A549 (cell line): ENCODE results near the gene ANKRD7. TPM values are rescaled to one million over a fixed set of nuclear protein-coding genes. Genes with fewer than 3 reads are reported as not detected.

Experiments used
- ATAC-seq, 2 experiments: fragments of 200-7000 bp in 1 of 2; fragments of >200 bp in 1 of 2; cut with Nextera tagmentation in 1 of 2; cut with Tn5 transposase in 1 of 2; 3 replicates each; pipeline versions ENCODE4 v1.8.0 to v1.9.1; 2018 to 2020; ENCODE audit warnings: mild to moderate bottlenecking in 1 of 2, moderate library complexity in 1 of 2
- CTCF ChIA-PET: fragments of 300-600 bp; sonication (Branson Sonifier 250); formaldehyde crosslinking; extraction: SDS; loops from one replicate; lab custom pipeline; 2021; ENCODE audit warnings: antibody characterized with exemption, inconsistent platforms; lab: Yijun Ruan, JAX
- POLR2A ChIA-PET: fragments of 350-600 bp; formaldehyde crosslinking; extraction: SDS; loops from one replicate; lab custom pipeline; 2021; ENCODE audit warnings: antibody characterized with exemption, inconsistent platforms; lab: Yijun Ruan, JAX
- DNase-seq, 2 experiments: peaks; one replicate each; pipeline versions ENCODE4 v3.0.0 to v3.0.0-alpha.2; 2011 to 2016; ENCODE audit warnings: low read depth in 1 of 2, low spot score in 1 of 2
- FAIRE-seq: peaks from 2 replicates; lab custom pipeline; 2011; peaks lifted over from hg19 to GRCh38; lab: Jason Lieb, UNC
- H3K27ac ChIP-seq, 2 experiments: fragments of >200 bp; sonication (Bioruptor Twin); formaldehyde crosslinking; 3 replicates each; pipeline ENCODE4 v1.5.1; 2016 to 2017
- H3K4me1 ChIP-seq: fragments of >200 bp; sonication (Bioruptor Twin); formaldehyde crosslinking; 3 replicates; pipeline ENCODE4 v1.6.1; 2016
- H3K4me2 ChIP-seq: fragments of >200 bp; sonication (Bioruptor Twin); formaldehyde crosslinking; 3 replicates; pipeline ENCODE4 v1.6.1; 2016
- H3K4me3 ChIP-seq: fragments of >200 bp; sonication (Bioruptor Twin); formaldehyde crosslinking; 3 replicates; pipeline ENCODE4 v1.5.1; 2016
- H3K9me3 ChIP-seq: fragments of >200 bp; sonication (Bioruptor Twin); formaldehyde crosslinking; 3 replicates; pipeline ENCODE4 v1.6.1; 2016
- BHLHE40 ChIP-seq: IDR thresholded peaks from 2 replicates; pipeline ENCODE4 v1.6.1; 2012; ENCODE audit warnings: low read depth, low read length, inconsistent platforms
- CBX8 ChIP-seq: fragments of 200-600 bp; sonication (generic); IDR thresholded peaks from 2 replicates; pipeline ENCODE4 v1.6.1; 2016
- CHD4 ChIP-seq: fragments of 200-600 bp; sonication (generic); IDR thresholded peaks from 2 replicates; pipeline ENCODE4 v1.6.1; 2016; ENCODE audit warnings: antibody characterized with exemption, mild to moderate bottlenecking, borderline replicate concordance
- E2F6 ChIP-seq: IDR thresholded peaks from 2 replicates; pipeline ENCODE4 v1.6.1; 2012; ENCODE audit warnings: low read depth, borderline replicate concordance
- EHMT2 ChIP-seq: fragments of 200-600 bp; sonication (generic); IDR thresholded peaks from 2 replicates; pipeline ENCODE4 v1.6.1; 2016; ENCODE audit warnings: antibody characterized with exemption, low read depth, mild to moderate bottlenecking, moderate library complexity
- HMGXB4 ChIP-seq: fragments of 250-450 bp; sonication (Bioruptor Pico); IDR thresholded peaks from 2 replicates; pipeline ENCODE4 v1.5.0; 2021; ENCODE audit warnings: mild to moderate bottlenecking, moderate library complexity, borderline replicate concordance
- JUN ChIP-seq, 2 experiments: fragments of >200 bp; sonication (Bioruptor Twin); formaldehyde crosslinking; IDR thresholded peaks; 2 replicates in 1 of 2; 3 replicates in 1 of 2; pipeline ENCODE4 v1.6.1; 2016 to 2017
- MAFK ChIP-seq: fragments of 450-650 bp; IDR thresholded peaks from 2 replicates; pipeline ENCODE4 v1.6.1; 2014; ENCODE audit not compliant: partially characterized antibody
- MAX ChIP-seq: IDR thresholded peaks from 2 replicates; pipeline ENCODE4 v1.6.1; 2012
- MAZ ChIP-seq: fragments of 150-350 bp; IDR thresholded peaks from 2 replicates; pipeline ENCODE4 v1.6.1; 2014; ENCODE audit warnings: antibody characterized with exemption, low read depth, low read length, borderline replicate concordance
- MYC ChIP-seq: IDR thresholded peaks from 2 replicates; pipeline ENCODE4 v1.6.1; 2012; ENCODE audit warnings: mild to moderate bottlenecking, inconsistent platforms, low read length, improper control_type of control experiment, borderline replicate concordance
- NFE2L2 ChIP-seq: fragments of 150-350 bp; conservative IDR thresholded peaks from 2 replicates; pipeline ENCODE4 v1.6.1; 2014; ENCODE audit warnings: low read length
- NR3C1 ChIP-seq: fragments of >200 bp; sonication (Bioruptor Twin); formaldehyde crosslinking; IDR thresholded peaks from 3 replicates; pipeline ENCODE4 v1.6.1; 2017
- RAD21 ChIP-seq, 2 experiments: fragments of >200 bp in 1 of 2; sonication (Bioruptor Twin) in 1 of 2; formaldehyde crosslinking in 1 of 2; IDR thresholded peaks in 1 of 2; conservative IDR thresholded peaks in 1 of 2; 2 replicates in 1 of 2; 3 replicates in 1 of 2; pipeline ENCODE4 v1.6.1; 2012 to 2018; ENCODE audit warnings: inconsistent platforms in 1 of 2
- REST ChIP-seq: fragments of 200-600 bp; sonication (generic); IDR thresholded peaks from 2 replicates; pipeline ENCODE4 v1.6.1; 2016; ENCODE audit warnings: antibody characterized with exemption, mild to moderate bottlenecking, moderate library complexity
- TFCP2L1 ChIP-seq: fragments of 250-450 bp; sonication (Bioruptor Pico); IDR thresholded peaks from 2 replicates; pipeline ENCODE4 v1.5.0; 2021; ENCODE audit warnings: mild to moderate bottlenecking
- USF2 ChIP-seq: fragments of 450-650 bp; IDR thresholded peaks from 2 replicates; pipeline ENCODE4 v1.6.1; 2014; ENCODE audit warnings: antibody characterized with exemption
- ZC3H11A ChIP-seq: fragments of 450-650 bp; IDR thresholded peaks from 2 replicates; pipeline ENCODE4 v1.6.1; 2014; ENCODE audit warnings: antibody characterized with exemption, mild to moderate bottlenecking
- ZFP36 ChIP-seq: fragments of 450-650 bp; IDR thresholded peaks from 2 replicates; pipeline ENCODE4 v1.6.1; 2014; ENCODE audit warnings: borderline replicate concordance; ENCODE audit not compliant: partially characterized antibody
- ZNF302 ChIP-seq: fragments of 250-450 bp; sonication (Bioruptor Pico); IDR thresholded peaks from 2 replicates; pipeline ENCODE4 v1.9.0; 2021; ENCODE audit warnings: inconsistent platforms, mild to moderate bottlenecking, moderate library complexity
- ZSCAN20 ChIP-seq: fragments of 250-450 bp; sonication (Bioruptor Pico); IDR thresholded peaks from 2 replicates; pipeline ENCODE4 v1.8.0; 2022; ENCODE audit warnings: mild to moderate bottlenecking, moderate library complexity
- WGBS: methylation state at CpG from one replicate; pipeline ENCODE4 v1.1.6; 2017; ENCODE audit errors: missing lambda C conversion rate; 5-methylcytosine and 5-hydroxymethylcytosine counted together
- polyA minus RNA-seq: library from RNA; depleted of rRNA, polyadenylated mRNA; stranded (reverse); fragments of >200 nt; gene quantifications from 2 replicates; pipeline ENCODE4 v1.2.3, GENCODE V29; 2011; rRNA and poly(A)+ RNA removed
- polyA plus RNA-seq, 4 experiments: library from polyadenylated mRNA; depleted of rRNA in 3 of 4; stranded (reverse); fragments of >200 nt; fragmentation: RNase III in 1 of 4; extraction: RNeasy Plus Mini Kit Qiagen cat#74134 plus additional on column Dnase treatment in 1 of 4; gene quantifications; 2 replicates in 3 of 4; 3 replicates in 1 of 4; pipeline ENCODE4 v1.2.3, GENCODE V29; 2011 to 2017

ANKRD7 gene
- polyA plus RNA-seq (2011; rRNA removed) (0.45 and 0.59 TPM in 2 replicates), polyA plus RNA-seq (2017; fragmentation: RNase III; extraction: RNeasy Plus Mini Kit Qiagen cat#74134 plus additional on column Dnase treatment) (0.63 to 0.83 TPM (median 0.70 TPM) in 3 replicates), polyA minus RNA-seq (0.54 and 1.2 TPM in 2 replicates)
- polyA plus RNA-seq (2012; cell fraction: cytosol; rRNA removed), result 0.09 TPM in 1 of 2 replicates, not detected in the other
- polyA plus RNA-seq (2012; cell fraction: nucleus; rRNA removed), result 0.04 TPM in 1 of 2 replicates, not detected in the other

GRCh38 chr7:118224521-118224920, at the start of gene ANKRD7:
TSS of gene ANKRD7 (plus strand) at chr7:118224704. CDS start at chr7:118224831, 127 bp downstream.
- 67% methylated on average over 18 of the region's 18 CpGs for WGBS
- ChIA-PET CTCF (no interaction called here), POLR2A (no interaction called here)
- H3K4me1 ChIP-seq, result no peaks in the 10 kb centered on the region
- no peak for FAIRE-seq
- no peak for DNase-seq
- ATAC-seq, result no peak
- H3K27ac ChIP-seq, result no peak within 1 kb of the TSS
- no peaks in the 10 kb centered on the region for H3K9me3 ChIP-seq
- no peak within 1 kb of the TSS for H3K4me2 ChIP-seq
- no peak within 1 kb of the TSS for H3K4me3 ChIP-seq
- TF ChIP-seq E2F6, result no peak
- no peak for TF ChIP-seq CHD4
- TF ChIP-seq ZNF302 (CRISPR knock-in tag), result no peak
- TF ChIP-seq JUN (IDR thresholded peaks at IDR 0.05), result no peak
- TF ChIP-seq RAD21 (conservative IDR thresholded peaks at IDR 0.05 in 1 of 2, IDR thresholded peaks at IDR 0.05 in 1 of 2), result no peak
- no peak for TF ChIP-seq ZFP36
- TF ChIP-seq REST, result no peak
- TF ChIP-seq MAFK, result no peak
- TF ChIP-seq BHLHE40, result no peak
- TF ChIP-seq USF2, result no peak
- no peak for TF ChIP-seq ZC3H11A
- TF ChIP-seq NFE2L2, result no peak
- no peak for TF ChIP-seq TFCP2L1 (CRISPR knock-in tag)
- no peak for TF ChIP-seq NR3C1
- TF ChIP-seq CBX8, result no peak
- TF ChIP-seq ZSCAN20 (CRISPR knock-in tag), result no peak

GRCh38 chr7:118175740-118176139, 48.8 kb upstream of the ANKRD7 start:
- FAIRE-seq (no peak), DNase-seq (no peak), ATAC-seq (no peak)
- no peak overlapping the region for H3K27ac ChIP-seq
- ChIA-PET POLR2A (no interaction called here), CTCF (no interaction called here)
- no peak for TF ChIP-seq ZNF302 (CRISPR knock-in tag)
- no peak for TF ChIP-seq MYC
- no peak for TF ChIP-seq MAZ
- no peak for TF ChIP-seq HMGXB4 (CRISPR knock-in tag)
- TF ChIP-seq EHMT2, result no peak
- TF ChIP-seq NFE2L2, result no peak
- no peak for TF ChIP-seq MAX
- TF ChIP-seq ZC3H11A, result no peak
- 41% methylated on average over 2 of the region's 2 CpGs for WGBS
- H3K9me3 ChIP-seq, result no peaks in the 10 kb centered on the region
- no peaks in the 10 kb centered on the region for H3K4me1 ChIP-seq
- no peak overlapping the region for H3K4me2 ChIP-seq
- H3K4me3 ChIP-seq, result no peak overlapping the region
